Vagina (tissue), 2 donors: ENCODE data around the gene TBL1XR1.

Source experiments
- POLR2A ChIP-seq, 2 donors: fragments of 450-650 bp; IDR thresholded peaks; one replicate each; pipeline ENCODE4 v1.6.1; 2017; ENCODE audit warnings: antibody characterized with exemption in 2 of 2, mild to moderate bottlenecking in 2 of 2, moderate library complexity in 2 of 2
- POLR2AphosphoS5 ChIP-seq, 2 donors: sonication (generic); formaldehyde crosslinking; IDR thresholded peaks; one replicate each; pipeline ENCODE4 v1.9.0; 2017; ENCODE audit warnings: antibody characterized with exemption in 2 of 2, mild to moderate bottlenecking in 2 of 2, low read depth in 1 of 2; ENCODE audit not compliant: insufficient read depth in 1 of 2
- TF ChIP-seq, protein P1 (sequence below), 3 experiments: fragments of 450-650 bp in 2 of 3; fragments of 200-600 bp in 1 of 3; sonication (generic) in 1 of 3; IDR thresholded peaks; one replicate each; pipeline ENCODE4 v1.5.1; 2017 to 2019; ENCODE audit warnings: antibody characterized with exemption in 3 of 3, mild to moderate bottlenecking in 2 of 3, moderate library complexity in 2 of 3

DNA sequence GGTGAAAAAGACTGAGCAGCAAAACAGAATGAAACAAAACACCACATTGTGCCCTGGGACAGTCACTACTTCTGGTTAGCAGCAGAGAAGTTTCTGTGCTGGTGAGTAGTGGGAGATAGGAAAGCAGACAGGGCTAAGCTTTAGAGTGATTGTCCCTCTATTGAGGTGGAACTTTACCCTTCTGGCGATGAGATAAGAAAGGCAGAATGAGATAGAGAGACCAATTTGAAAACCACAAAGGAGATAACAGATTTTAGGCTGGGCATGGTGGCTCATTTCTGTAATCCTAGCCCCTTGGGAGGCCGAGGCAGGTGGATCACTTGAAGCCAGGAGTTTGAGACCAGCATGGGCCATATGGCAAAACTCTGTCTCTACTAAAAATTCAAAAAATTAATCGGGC, 208.5 kb downstream of the TBL1XR1 start:
- TF ChIP-seq, protein P1, sequence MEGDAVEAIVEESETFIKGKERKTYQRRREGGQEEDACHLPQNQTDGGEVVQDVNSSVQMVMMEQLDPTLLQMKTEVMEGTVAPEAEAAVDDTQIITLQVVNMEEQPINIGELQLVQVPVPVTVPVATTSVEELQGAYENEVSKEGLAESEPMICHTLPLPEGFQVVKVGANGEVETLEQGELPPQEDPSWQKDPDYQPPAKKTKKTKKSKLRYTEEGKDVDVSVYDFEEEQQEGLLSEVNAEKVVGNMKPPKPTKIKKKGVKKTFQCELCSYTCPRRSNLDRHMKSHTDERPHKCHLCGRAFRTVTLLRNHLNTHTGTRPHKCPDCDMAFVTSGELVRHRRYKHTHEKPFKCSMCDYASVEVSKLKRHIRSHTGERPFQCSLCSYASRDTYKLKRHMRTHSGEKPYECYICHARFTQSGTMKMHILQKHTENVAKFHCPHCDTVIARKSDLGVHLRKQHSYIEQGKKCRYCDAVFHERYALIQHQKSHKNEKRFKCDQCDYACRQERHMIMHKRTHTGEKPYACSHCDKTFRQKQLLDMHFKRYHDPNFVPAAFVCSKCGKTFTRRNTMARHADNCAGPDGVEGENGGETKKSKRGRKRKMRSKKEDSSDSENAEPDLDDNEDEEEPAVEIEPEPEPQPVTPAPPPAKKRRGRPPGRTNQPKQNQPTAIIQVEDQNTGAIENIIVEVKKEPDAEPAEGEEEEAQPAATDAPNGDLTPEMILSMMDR (IDR thresholded peaks at IDR 0.05), result no peak
- TF ChIP-seq POLR2AphosphoS5 (IDR thresholded peaks at IDR 0.05; ENCODE audit: insufficient read depth in 1 of 2, low read depth in 1 of 2) (no peak), POLR2A (IDR thresholded peaks at IDR 0.05) (no peak)
